ENCODE results near the gene PTGER1. TPM values are rescaled to one million over a fixed set of nuclear protein-coding genes. Genes with fewer than 3 reads are reported as not detected.

PTGER1 gene
- total and polyA plus RNA-seq, 2 of the 4 experiments (the other 2 are of a cell fraction) = 0.54 to 0.60 TPM

DNA sequence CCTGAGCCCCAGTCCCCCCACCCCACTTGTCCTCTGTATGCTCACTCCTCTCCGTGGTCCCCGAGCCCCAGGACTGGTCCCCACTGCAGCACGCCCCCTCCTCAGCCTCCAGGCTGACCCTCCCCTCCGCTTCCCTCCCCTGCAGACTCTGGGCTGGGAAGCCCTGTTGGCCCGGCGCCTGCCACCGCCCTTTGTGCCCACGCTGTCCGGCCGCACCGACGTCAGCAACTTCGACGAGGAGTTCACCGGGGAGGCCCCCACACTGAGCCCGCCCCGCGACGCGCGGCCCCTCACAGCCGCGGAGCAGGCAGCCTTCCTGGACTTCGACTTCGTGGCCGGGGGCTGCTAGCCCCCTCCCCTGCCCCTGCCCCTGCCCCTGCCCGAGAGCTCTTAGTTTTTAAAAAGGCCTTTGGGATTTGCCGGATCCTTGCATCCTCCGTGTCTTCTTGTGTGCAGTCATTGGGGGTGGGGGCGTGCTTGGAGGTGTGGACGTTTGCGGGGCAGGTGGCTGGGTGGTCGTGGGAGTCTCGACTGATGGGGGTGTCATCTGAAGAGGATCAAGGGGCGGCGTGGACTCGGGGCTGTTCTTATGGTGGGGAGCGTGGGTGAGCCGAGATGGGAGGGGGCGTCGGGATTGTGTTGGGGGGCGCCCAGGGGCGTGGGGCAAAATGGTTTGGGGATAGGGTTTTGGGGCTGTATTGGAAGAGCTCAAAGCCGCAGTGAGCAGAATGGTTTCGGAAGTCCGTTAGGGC lies 3.5 kb downstream of the PTGER1 start:
- H3K4me1 ChIP-seq (ENCODE audit: control insufficient read depth, insufficient read depth, low read length) = peaks cover 18% of the 10 kb centered on the region
- CTCF ChIA-PET = no interaction called here
- H2AK5ac ChIP-seq (ENCODE audit: low read depth, low read length) = no peak overlapping the region
- no peak overlapping the region for H3K4me2 ChIP-seq (ENCODE audit: low read depth, low read length)
- H3K9me3 ChIP-seq (ENCODE audit: control insufficient read depth, insufficient read depth, low read length) = no peaks in the 10 kb centered on the region
- peak overlapping the region; percentile 55 for H2AK9ac ChIP-seq (replicated peaks; ENCODE audit: low read depth, low read length, poor library complexity)
- no peak overlapping the region for H4K8ac ChIP-seq (ENCODE audit: low read depth in 2 of 2, low read length in 2 of 2)
- no peak overlapping the region for H2BK20ac ChIP-seq (ENCODE audit: low read depth, low read length)
- no peak overlapping the region for H3K18ac ChIP-seq (ENCODE audit: low read depth, low read length)
- 0 out of 2 replicates have a peak, but pooled peaks cover 5% of the 10 kb centered on the region for H3K9me1 ChIP-seq (ENCODE audit: insufficient read depth, low read length)
- BruUV-seq (replicated peaks) = no TSS peak
- H3K27me3 ChIP-seq (ENCODE audit: control insufficient read depth, insufficient read depth, low read length) = no peaks in the 10 kb centered on the region
- peaks cover 0 to 18% of the 10 kb centered on the region in 2 experiments; a peak in 1 of 4 replicates for H3K79me1 ChIP-seq (ENCODE audit: low read depth in 1 of 2, low read length in 2 of 2)
- no peak overlapping the region for H4K91ac ChIP-seq (ENCODE audit: insufficient read depth, low read depth, low read length)
- H2BK15ac ChIP-seq (ENCODE audit: low read depth, low read length) = no peak overlapping the region
- no peak overlapping the region for H4K5ac ChIP-seq (ENCODE audit: low read depth, low read length)
- WGBS, 2 experiments (ENCODE audit: extremely low coverage in 2 of 2, insufficient read length in 1 of 2) = 89% methylated on average over 8 of the region's 46 CpGs; no CpG with 5 or more reads in 1 of the 2 experiments
- no peak overlapping the region for H2BK120ac ChIP-seq (ENCODE audit: low read depth, low read length)
- H3K36me3 ChIP-seq (ENCODE audit: control insufficient read depth, insufficient read depth, low read length) = peaks cover 26% of the 10 kb centered on the region
- H4K20me1 ChIP-seq (ENCODE audit: insufficient read depth, low read length) = peaks cover 7% of the 10 kb centered on the region; the same call in 1 of the 2 replicates
- in situ Hi-C loops (cut with MboI; ENCODE audit: low sequenced_read_pairs) (loop anchor here (10.0 kb wide), 1 partner anchor 587 kb away; no protein-coding TSS in a partner anchor), intact Hi-C loops (cut with micrococcal nuclease) (no loop called here), dilution Hi-C loops (cut with HindIII; ENCODE audit: low sequenced_read_pairs, unreplicated experiment) (no loop called here)
- no peak overlapping the region for H3K4ac ChIP-seq (ENCODE audit: low read depth, low read length)
- no peak for TF ChIP-seq MXI1 (IDR thresholded peaks at IDR 0.05; ENCODE audit: borderline replicate concordance, low read depth, low read length)
- H3K4me3 ChIP-seq (ENCODE audit: insufficient read depth, low read depth, low read length) = no peak overlapping the region
- ATAC-seq (ENCODE audit: low read depth) = no peak
- H3K56ac ChIP-seq (ENCODE audit: extremely low read depth, insufficient read depth, low read length) = no peak overlapping the region
- H3K14ac ChIP-seq (replicated peaks; ENCODE audit: low read depth, low read length) = no peak overlapping the region
- no peak overlapping the region for H2BK5ac ChIP-seq (ENCODE audit: low read depth, low read length, poor library complexity, severe bottlenecking)
- H3K27ac ChIP-seq (ENCODE audit: insufficient read depth, low read length) = no peak overlapping the region
- peak overlapping the region; percentile 76 for H2AFZ ChIP-seq (replicated peaks; ENCODE audit: low read length, poor library complexity)
- H3K23ac ChIP-seq (ENCODE audit: low read depth, low read length) = no peak overlapping the region
- no peak overlapping the region for H3K9ac ChIP-seq (ENCODE audit: low read depth, low read length)
- no peak for DNase-seq
- POLR2A ChIA-PET (ENCODE audit: unreplicated experiment) = no interaction called here
